ENCODE data around the gene BMAL1. TPM values are rescaled to one million over a fixed set of nuclear protein-coding genes. Genes with fewer than 3 reads are reported as not detected.

BMAL1 gene
- total RNA-seq, 1 experiment from 2014 or later: 10.9 TPM

DNA sequence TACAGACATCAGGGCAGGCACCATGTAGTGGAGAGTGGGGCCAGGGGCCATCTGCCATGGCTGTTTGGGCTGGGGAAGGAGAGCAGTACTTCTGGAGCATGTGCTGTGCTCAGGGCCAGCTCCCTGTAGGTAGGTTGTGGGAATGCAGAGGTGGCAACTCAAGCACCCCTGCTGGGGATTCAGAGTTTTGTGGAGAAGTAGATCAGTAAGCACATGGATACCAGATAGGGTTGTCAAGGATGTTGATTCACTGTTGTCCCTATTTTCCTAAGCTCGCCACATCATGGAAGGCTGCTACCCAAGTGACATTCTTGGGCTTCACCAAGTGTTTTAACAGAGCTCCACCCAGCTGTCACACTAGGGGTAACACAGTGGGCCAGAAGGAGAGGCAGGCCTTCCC, 67.2 kb downstream of the BMAL1 start:
- POLR2A ChIA-PET (ENCODE audit: unreplicated experiment): no interaction called here
- no peak overlapping the region for H3K9ac ChIP-seq (ENCODE audit: low read length)
- no peaks in the 10 kb centered on the region for H4K20me1 ChIP-seq (ENCODE audit: low read length)
- no peaks in the 10 kb centered on the region for H3K9me2 ChIP-seq (replicated peaks; ENCODE audit: low read length)
- CTCF ChIA-PET: interaction anchor here (0.7 to 2.8 kb wide), 2 partner anchors 135 to 189 kb away, joined by 3 to 14 read pairs; no protein-coding TSS in a partner anchor
- intact Hi-C loops (cut with micrococcal nuclease): loop anchor here (1.0 kb wide), 3 partner anchors 95 to 162 kb away; no protein-coding TSS in a partner anchor
- H3K36me3 ChIP-seq (ENCODE audit: low read depth, low read length): no peaks in the 10 kb centered on the region
- H3K4me2 ChIP-seq (ENCODE audit: low read length): no peak overlapping the region
- no peak overlapping the region for H3K4me3 ChIP-seq (ENCODE audit: low read length)
- no TSS peak for BruUV-seq (replicated peaks)
- H3K9me3 ChIP-seq (ENCODE audit: low read length): no peaks in the 10 kb centered on the region
- no peak for TF ChIP-seq EZH2phosphoT487 (IDR thresholded peaks at IDR 0.05; ENCODE audit: borderline replicate concordance, low read length)
- TF ChIP-seq CTCF (conservative IDR thresholded peaks at IDR 0.05; ENCODE audit: low read depth, low read length): no peak
- ATAC-seq (no peak), DNase-seq (no peak)
- no peaks in the 10 kb centered on the region for H3K27me3 ChIP-seq (ENCODE audit: low read length)
- H3F3A ChIP-seq (ENCODE audit: low read length, unreplicated experiment): no peaks in the 10 kb centered on the region
- no peak overlapping the region for H3K27ac ChIP-seq (ENCODE audit: low read length)
- peaks cover 8% of the 10 kb centered on the region for H3K4me1 ChIP-seq (ENCODE audit: insufficient read depth, low read length)
- no peak overlapping the region for H2AFZ ChIP-seq (ENCODE audit: low read length)
- H3K79me2 ChIP-seq (ENCODE audit: low read length): no peaks in the 10 kb centered on the region

GRCh38 chr11:13346470-13346869, 68.9 kb downstream of the BMAL1 start:
- H2AFZ ChIP-seq (ENCODE audit: low read length): no peak overlapping the region
- no peaks in the 10 kb centered on the region for H3F3A ChIP-seq (ENCODE audit: low read length, unreplicated experiment)
- H3K27me3 ChIP-seq (ENCODE audit: low read length): no peaks in the 10 kb centered on the region
- TF ChIP-seq CTCF (conservative IDR thresholded peaks at IDR 0.05; ENCODE audit: low read depth, low read length) (no peak), EZH2 (IDR thresholded peaks at IDR 0.05; ENCODE audit: low read length, unreplicated experiment) (no peak)
- no peak overlapping the region for H3K9ac ChIP-seq (ENCODE audit: low read length)
- no peaks in the 10 kb centered on the region for H3K4me1 ChIP-seq (ENCODE audit: insufficient read depth, low read length)
- no peak overlapping the region for H3K4me2 ChIP-seq (ENCODE audit: low read length)
- no peaks in the 10 kb centered on the region for H3K36me3 ChIP-seq (ENCODE audit: low read depth, low read length)
- no peak overlapping the region for H3K4me3 ChIP-seq (ENCODE audit: low read length)
- no peaks in the 10 kb centered on the region for H3K9me3 ChIP-seq (ENCODE audit: low read length)
- DNase-seq (no peak), ATAC-seq (no peak)
- H3K79me2 ChIP-seq (ENCODE audit: low read length): no peaks in the 10 kb centered on the region
- no peaks in the 10 kb centered on the region for H3K9me2 ChIP-seq (replicated peaks; ENCODE audit: low read length)
- no peaks in the 10 kb centered on the region for H4K20me1 ChIP-seq (ENCODE audit: low read length)
- H3K27ac ChIP-seq (ENCODE audit: low read length): no peak overlapping the region
- BruUV-seq (replicated peaks): no TSS peak
- intact Hi-C loops (cut with micrococcal nuclease): no loop called here
- CTCF ChIA-PET: interaction anchor here (0.9 kb wide), 1 partner anchor 136 kb away, joined by 3 read pairs; no protein-coding TSS in a partner anchor
- POLR2A ChIA-PET (ENCODE audit: unreplicated experiment): no interaction called here

GRCh38 chr11:13347901-13348300, 70.3 kb downstream of the BMAL1 start:
- no peak overlapping the region for H3K9ac ChIP-seq (ENCODE audit: low read length)
- no peaks in the 10 kb centered on the region for H3K79me2 ChIP-seq (ENCODE audit: low read length)
- no peak overlapping the region for H3K27ac ChIP-seq (ENCODE audit: low read length)
- TF ChIP-seq CTCF (conservative IDR thresholded peaks at IDR 0.05; ENCODE audit: low read depth, low read length): no peak
- no peak for TF ChIP-seq EZH2 (IDR thresholded peaks at IDR 0.05; ENCODE audit: low read length, unreplicated experiment)
- TF ChIP-seq EZH2phosphoT487 (IDR thresholded peaks at IDR 0.05; ENCODE audit: borderline replicate concordance, low read length): no peak
- no peaks in the 10 kb centered on the region for H3K27me3 ChIP-seq (ENCODE audit: low read length)
- POLR2A ChIA-PET (ENCODE audit: unreplicated experiment): no interaction called here
- H3K4me1 ChIP-seq (ENCODE audit: insufficient read depth, low read length): no peaks in the 10 kb centered on the region
- no peak overlapping the region for H3K4me2 ChIP-seq (ENCODE audit: low read length)
- H3F3A ChIP-seq (ENCODE audit: low read length, unreplicated experiment): no peaks in the 10 kb centered on the region
- ATAC-seq: peak; percentile 10; the same call in 1 of the 2 replicates
- H4K20me1 ChIP-seq (ENCODE audit: low read length): no peaks in the 10 kb centered on the region
- no peak for DNase-seq
- CTCF ChIA-PET: no interaction called here
- intact Hi-C loops (cut with micrococcal nuclease): no loop called here
- no TSS peak for BruUV-seq (replicated peaks)
- H2AFZ ChIP-seq (ENCODE audit: low read length): no peak overlapping the region
- H3K9me2 ChIP-seq (replicated peaks; ENCODE audit: low read length): no peaks in the 10 kb centered on the region
- no peak overlapping the region for H3K4me3 ChIP-seq (ENCODE audit: low read length)
- no peaks in the 10 kb centered on the region for H3K36me3 ChIP-seq (ENCODE audit: low read depth, low read length)
- no peaks in the 10 kb centered on the region for H3K9me3 ChIP-seq (ENCODE audit: low read length)
